ENCODE measurements around the gene ANKRD33. TPM values are rescaled to one million over a fixed set of nuclear protein-coding genes. Genes with fewer than 3 reads are reported as not detected.

Gene ANKRD33
- total RNA-seq, 1 donor from 2014 or later = not detected

DNA sequence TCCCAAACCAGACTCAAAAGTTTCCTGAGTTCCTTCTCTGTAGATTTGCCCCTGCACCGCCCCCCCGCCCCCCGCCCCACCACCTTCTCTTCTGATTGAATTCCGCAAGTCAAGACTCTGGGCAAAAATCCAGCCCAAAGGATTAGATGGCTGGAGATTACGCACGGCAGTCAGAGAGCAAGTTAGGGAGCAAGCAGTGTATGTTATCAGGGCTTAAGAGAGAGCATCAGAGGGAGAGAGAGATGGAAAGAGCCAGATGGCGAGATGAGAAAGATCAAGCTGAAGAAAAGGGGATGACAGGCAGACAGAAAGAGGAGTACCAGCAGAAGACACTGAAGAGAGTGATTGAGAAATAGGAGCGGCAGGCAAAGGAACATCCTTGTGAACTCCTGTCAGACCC, 13.9 kb upstream of the ANKRD33 start:
- Mint-ChIP-seq H3K9me3 (ENCODE audit: unreplicated experiment) (no peaks in the 10 kb centered on the region), H3K4me3 (ENCODE audit: unreplicated experiment) (no peak overlapping the region), H3K36me3 (ENCODE audit: low read depth, unreplicated experiment) (no peaks in the 10 kb centered on the region), H3K4me1 (ENCODE audit: low read depth, unreplicated experiment) (peaks cover 10% of the 10 kb centered on the region), H3K27ac (ENCODE audit: unreplicated experiment) (no peak overlapping the region), H3K27me3 (ENCODE audit: low read depth, unreplicated experiment) (peaks cover 39% of the 10 kb centered on the region)
- peak; percentile 29 for DNase-seq (ENCODE audit: low read depth)
- Histone ChIP-seq H3K36me3 (ENCODE audit: insufficient read depth, low read length) (no peaks in the 10 kb centered on the region), H3K9me3 (ENCODE audit: insufficient read depth, low read depth, low read length) (no peaks in the 10 kb centered on the region), H3K79me2 (ENCODE audit: insufficient read depth, low read length) (no peaks in the 10 kb centered on the region), H3K27me3 (ENCODE audit: insufficient read depth, low read length) (peaks cover 2% of the 10 kb centered on the region), H3K4me2 (ENCODE audit: low read length) (no peak overlapping the region), H4K20me1 (ENCODE audit: insufficient read depth, low read length) (no peaks in the 10 kb centered on the region), H3K4me3 (ENCODE audit: insufficient read depth, low read depth, low read length) (no peak overlapping the region), H3K9ac (ENCODE audit: low read length) (no peak overlapping the region), H3K4me1 (ENCODE audit: insufficient read depth, low read length) (peaks cover 9% of the 10 kb centered on the region), H3K27ac (ENCODE audit: low read depth, low read length) (no peak overlapping the region), H2AFZ (ENCODE audit: low read depth, low read length) (no peak overlapping the region)
- FAIRE-seq = no peak
- no peak for TF ChIP-seq EZH2 (IDR thresholded peaks at IDR 0.05; ENCODE audit: insufficient read depth, low read length)
- TF ChIP-seq, protein P1, sequence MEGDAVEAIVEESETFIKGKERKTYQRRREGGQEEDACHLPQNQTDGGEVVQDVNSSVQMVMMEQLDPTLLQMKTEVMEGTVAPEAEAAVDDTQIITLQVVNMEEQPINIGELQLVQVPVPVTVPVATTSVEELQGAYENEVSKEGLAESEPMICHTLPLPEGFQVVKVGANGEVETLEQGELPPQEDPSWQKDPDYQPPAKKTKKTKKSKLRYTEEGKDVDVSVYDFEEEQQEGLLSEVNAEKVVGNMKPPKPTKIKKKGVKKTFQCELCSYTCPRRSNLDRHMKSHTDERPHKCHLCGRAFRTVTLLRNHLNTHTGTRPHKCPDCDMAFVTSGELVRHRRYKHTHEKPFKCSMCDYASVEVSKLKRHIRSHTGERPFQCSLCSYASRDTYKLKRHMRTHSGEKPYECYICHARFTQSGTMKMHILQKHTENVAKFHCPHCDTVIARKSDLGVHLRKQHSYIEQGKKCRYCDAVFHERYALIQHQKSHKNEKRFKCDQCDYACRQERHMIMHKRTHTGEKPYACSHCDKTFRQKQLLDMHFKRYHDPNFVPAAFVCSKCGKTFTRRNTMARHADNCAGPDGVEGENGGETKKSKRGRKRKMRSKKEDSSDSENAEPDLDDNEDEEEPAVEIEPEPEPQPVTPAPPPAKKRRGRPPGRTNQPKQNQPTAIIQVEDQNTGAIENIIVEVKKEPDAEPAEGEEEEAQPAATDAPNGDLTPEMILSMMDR (IDR thresholded peaks at IDR 0.05; ENCODE audit: insufficient read depth, low read depth, low read length) = no peak

DNA sequence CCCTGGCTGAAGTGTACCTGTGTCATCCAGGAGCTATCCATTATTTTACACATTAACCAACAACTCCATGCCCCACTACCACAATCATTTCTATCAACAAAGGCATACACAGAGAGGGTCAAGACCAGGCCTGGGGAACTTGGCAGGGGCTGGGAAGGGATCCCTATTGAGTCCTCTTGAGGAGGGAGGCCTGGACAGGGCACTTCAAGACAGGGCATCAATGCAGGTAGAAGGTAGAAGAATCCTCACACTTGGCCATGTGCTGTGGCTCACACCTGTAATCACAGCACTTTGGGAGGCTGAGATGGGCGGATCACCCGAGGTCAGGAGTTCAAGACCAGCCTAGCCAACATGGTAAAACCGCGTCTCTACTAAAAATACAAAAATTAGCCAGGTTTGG, 13.4 kb upstream of the ANKRD33 start:
- peaks cover 6% of the 10 kb centered on the region for H3K4me1 ChIP-seq (ENCODE audit: insufficient read depth, low read length)
- no peaks in the 10 kb centered on the region for H3K36me3 ChIP-seq (ENCODE audit: insufficient read depth, low read length)
- Mint-ChIP-seq H3K9me3 (ENCODE audit: unreplicated experiment) (no peaks in the 10 kb centered on the region), H3K27ac (ENCODE audit: unreplicated experiment) (no peak overlapping the region), H3K4me3 (ENCODE audit: unreplicated experiment) (no peak overlapping the region), H3K27me3 (ENCODE audit: low read depth, unreplicated experiment) (peaks cover 39% of the 10 kb centered on the region), H3K36me3 (ENCODE audit: low read depth, unreplicated experiment) (no peaks in the 10 kb centered on the region), H3K4me1 (ENCODE audit: low read depth, unreplicated experiment) (peaks cover 10% of the 10 kb centered on the region)
- H3K27me3 ChIP-seq (ENCODE audit: insufficient read depth, low read length) = peaks cover 2% of the 10 kb centered on the region
- TF ChIP-seq, protein P1 (IDR thresholded peaks at IDR 0.05; ENCODE audit: insufficient read depth, low read depth, low read length) = no peak
- TF ChIP-seq EZH2 (IDR thresholded peaks at IDR 0.05; ENCODE audit: insufficient read depth, low read length) = no peak
- no peak overlapping the region for H3K27ac ChIP-seq (ENCODE audit: low read depth, low read length)
- FAIRE-seq (no peak), DNase-seq (ENCODE audit: low read depth) (no peak)
- no peak overlapping the region for H3K9ac ChIP-seq (ENCODE audit: low read length)
- H3K4me3 ChIP-seq (ENCODE audit: insufficient read depth, low read depth, low read length) = no peak overlapping the region
- H3K9me3 ChIP-seq (ENCODE audit: insufficient read depth, low read depth, low read length) = no peaks in the 10 kb centered on the region
- no peaks in the 10 kb centered on the region for H4K20me1 ChIP-seq (ENCODE audit: insufficient read depth, low read length)
- no peaks in the 10 kb centered on the region for H3K79me2 ChIP-seq (ENCODE audit: insufficient read depth, low read length)
- H2AFZ ChIP-seq (ENCODE audit: low read depth, low read length) = no peak overlapping the region
- H3K4me2 ChIP-seq (ENCODE audit: low read length) = no peak overlapping the region

DNA sequence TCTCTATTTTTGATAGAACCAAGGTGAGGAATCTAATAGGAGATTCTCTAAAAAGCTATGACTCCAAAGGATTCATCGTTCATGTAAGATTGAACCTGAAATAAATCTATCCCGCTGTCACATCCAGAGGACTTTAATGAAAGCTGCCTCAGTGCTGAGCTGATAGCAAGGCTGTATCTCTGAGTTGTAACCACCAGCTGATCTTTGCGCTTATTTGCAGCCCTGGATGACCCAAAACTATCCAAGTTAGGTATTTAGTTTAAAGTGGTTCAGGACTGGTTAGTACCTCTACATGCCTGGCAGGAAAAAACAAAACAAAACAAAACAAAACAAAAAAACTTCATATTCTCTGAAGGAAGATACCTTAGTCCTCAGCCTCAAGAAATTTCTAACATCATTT, 8.8 kb upstream of the ANKRD33 start:
- H3K27me3 ChIP-seq (ENCODE audit: insufficient read depth, low read length) = no peaks in the 10 kb centered on the region
- H3K36me3 ChIP-seq (ENCODE audit: insufficient read depth, low read length) = no peaks in the 10 kb centered on the region
- Mint-ChIP-seq H3K27ac (ENCODE audit: unreplicated experiment) (no peak overlapping the region), H3K36me3 (ENCODE audit: low read depth, unreplicated experiment) (no peaks in the 10 kb centered on the region), H3K4me3 (ENCODE audit: unreplicated experiment) (no peak overlapping the region), H3K4me1 (ENCODE audit: low read depth, unreplicated experiment) (no peaks in the 10 kb centered on the region), H3K9me3 (ENCODE audit: unreplicated experiment) (no peaks in the 10 kb centered on the region), H3K27me3 (ENCODE audit: low read depth, unreplicated experiment) (peaks cover 10% of the 10 kb centered on the region)
- H3K79me2 ChIP-seq (ENCODE audit: insufficient read depth, low read length) = no peaks in the 10 kb centered on the region
- no peak overlapping the region for H2AFZ ChIP-seq (ENCODE audit: low read depth, low read length)
- no peak overlapping the region for H3K4me2 ChIP-seq (ENCODE audit: low read length)
- no peak overlapping the region for H3K9ac ChIP-seq (ENCODE audit: low read length)
- H3K27ac ChIP-seq (ENCODE audit: low read depth, low read length) = no peak overlapping the region
- no peak for DNase-seq (ENCODE audit: low read depth)
- no peaks in the 10 kb centered on the region for H4K20me1 ChIP-seq (ENCODE audit: insufficient read depth, low read length)
- no peak for FAIRE-seq
- no peak for TF ChIP-seq EZH2 (IDR thresholded peaks at IDR 0.05; ENCODE audit: insufficient read depth, low read length)
- TF ChIP-seq, protein P1 (IDR thresholded peaks at IDR 0.05; ENCODE audit: insufficient read depth, low read depth, low read length) = no peak
- peaks cover 3% of the 10 kb centered on the region for H3K4me1 ChIP-seq (ENCODE audit: insufficient read depth, low read length)
- H3K9me3 ChIP-seq (ENCODE audit: insufficient read depth, low read depth, low read length) = no peaks in the 10 kb centered on the region
- no peak overlapping the region for H3K4me3 ChIP-seq (ENCODE audit: insufficient read depth, low read depth, low read length)

All from astrocyte (in vitro differentiated cells and primary cell).